NCI-H1436 treated with DMSO at 0.1 percent for 48 hours (cell line): ENCODE results near the gene MOCOS.

Source experiments
- DNase-seq: peaks from one replicate; lab custom pipeline; 2025; lab: John Stamatoyannopoulos, UW

Gene MOCOS

DNA sequence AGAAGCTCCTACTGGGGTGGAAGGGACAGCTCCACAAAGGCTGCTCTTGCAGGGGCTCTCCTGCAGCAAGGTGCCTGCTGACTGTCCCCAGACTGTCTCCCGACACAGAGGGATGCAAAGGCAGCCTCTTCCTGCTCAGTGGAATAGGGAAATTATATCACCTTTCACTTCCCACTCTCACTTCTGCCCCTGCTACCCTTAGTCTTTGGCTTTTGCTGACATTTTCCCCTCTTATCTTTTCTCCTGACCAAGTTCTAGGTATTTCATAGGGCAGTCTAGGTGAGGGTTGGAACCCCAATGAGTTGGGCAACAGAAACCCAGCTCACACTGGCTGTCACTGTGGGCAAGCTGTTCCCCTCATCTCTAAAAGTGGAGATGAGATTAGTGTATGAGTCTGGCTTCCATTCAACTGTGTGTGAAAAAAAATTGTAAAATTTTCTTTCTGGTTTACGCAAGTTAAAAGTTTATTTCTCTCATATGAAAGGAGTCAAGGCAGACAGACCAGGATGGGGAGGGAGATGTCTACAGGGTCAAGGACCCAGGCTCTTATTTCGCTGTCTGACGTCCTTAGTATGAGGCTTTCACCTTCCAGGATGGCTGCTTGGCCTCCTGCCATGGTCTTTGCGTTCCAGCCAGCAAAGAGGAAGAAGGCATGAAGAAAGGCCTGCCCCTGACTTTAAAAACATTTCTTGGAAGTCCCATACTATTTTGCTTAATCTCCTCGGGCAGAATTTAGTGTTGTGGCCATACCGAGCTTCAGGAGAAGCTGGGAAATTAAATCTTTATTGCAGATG, 7.5 kb upstream of the MOCOS start:
- DNase-seq: no peak

DNA sequence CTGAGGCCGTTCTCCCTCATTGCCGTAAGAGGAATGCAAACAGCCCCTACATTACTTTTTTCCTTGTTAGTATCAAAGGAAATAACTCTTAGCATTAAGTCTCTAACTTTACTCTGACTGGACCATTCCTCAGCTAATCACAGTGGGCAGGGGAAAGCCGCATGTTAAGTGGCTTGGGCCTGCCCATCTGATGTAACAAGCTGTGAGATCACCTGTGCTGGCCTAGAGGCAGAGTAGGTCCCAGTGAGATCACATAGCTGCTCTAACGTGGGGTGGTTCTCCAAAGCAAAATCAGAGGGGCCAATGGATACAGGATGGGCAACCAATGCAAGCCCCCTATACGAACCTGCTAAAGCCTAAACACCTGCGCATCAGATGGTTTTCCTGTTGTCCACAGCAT, 5.9 kb upstream of the MOCOS start:
- no peak for DNase-seq

GRCh38 chr18:36181898-36182506, 5.3 kb upstream of the MOCOS start:
- no peak for DNase-seq

- no peak for DNase-seq
Measured at GRCh38 chr18:36183033-36183432, 4.3 kb upstream of the MOCOS start.

GRCh38 chr18:36183987-36184386, 3.3 kb upstream of the MOCOS start:
- no peak for DNase-seq

GRCh38 chr18:36185157-36185556, 2.1 kb upstream of the MOCOS start:
- no peak for DNase-seq

DNA sequence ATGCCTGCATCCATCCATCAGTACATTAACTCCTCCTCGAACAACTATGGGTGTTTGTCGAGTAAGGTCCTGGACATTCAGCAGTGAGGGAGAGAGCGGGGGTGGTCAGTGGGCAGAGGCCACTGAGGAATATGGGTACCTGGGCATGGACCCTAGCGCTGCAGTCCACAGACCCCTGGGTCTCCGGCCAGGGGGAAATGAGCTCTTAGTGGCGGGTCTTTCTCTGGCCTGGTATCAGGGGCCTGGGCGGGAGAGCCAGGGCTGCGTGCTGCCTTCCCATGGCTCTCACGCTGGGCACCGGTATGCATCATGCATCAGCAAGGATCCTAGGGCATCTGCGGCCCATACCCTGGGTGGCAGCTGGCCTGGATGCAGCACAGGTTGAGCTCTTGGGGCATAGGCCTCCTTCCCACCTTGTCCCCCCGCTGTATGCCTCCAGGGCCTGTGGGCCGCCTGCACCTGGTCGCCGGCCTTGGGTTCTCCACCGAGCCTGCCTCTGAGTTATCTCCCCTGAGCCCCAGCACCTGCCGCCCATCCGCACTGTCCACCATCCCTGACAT, 1.3 kb upstream of the MOCOS start:
- DNase-seq: no peak

DNA sequence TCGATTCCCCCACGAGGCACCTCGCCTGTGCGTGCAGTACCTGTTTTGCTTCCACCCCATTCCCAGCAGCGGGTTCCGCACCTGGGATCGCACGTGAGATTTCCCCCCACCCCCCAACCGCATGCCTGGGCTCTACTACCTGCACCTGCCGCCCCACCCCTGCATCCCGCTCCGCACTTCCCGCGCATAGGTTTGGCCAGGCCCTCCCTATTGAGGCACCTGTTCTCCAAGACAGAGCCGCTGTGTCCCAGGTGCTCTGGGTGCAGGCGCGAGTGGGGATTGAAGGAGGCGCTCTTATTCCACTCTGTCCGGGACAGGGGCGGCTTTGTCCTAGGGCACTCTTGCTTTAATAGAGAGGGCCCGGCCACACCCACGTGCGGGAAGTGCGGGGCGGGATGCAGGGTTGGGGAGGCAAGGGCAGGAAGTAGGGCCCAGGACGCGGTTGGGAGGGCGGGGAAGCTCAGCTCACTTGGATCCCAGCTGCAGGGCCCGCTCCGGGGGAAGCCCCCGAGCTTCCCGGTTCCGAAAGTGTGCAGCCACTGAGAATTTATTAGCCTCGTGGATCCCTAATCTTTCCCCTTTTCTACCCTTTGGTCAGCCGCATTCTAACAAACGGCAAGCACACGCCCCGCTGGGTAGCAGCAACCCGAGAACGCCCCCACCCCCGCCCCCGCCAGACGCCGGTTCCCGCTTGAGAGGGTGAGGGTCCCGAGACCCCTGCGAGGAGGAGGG, 670 bp upstream of the MOCOS start:
- DNase-seq: no peak

- DNase-seq: no peak
Measured at GRCh38 chr18:36187826-36188721, 777 bp downstream of the MOCOS start.

DNA sequence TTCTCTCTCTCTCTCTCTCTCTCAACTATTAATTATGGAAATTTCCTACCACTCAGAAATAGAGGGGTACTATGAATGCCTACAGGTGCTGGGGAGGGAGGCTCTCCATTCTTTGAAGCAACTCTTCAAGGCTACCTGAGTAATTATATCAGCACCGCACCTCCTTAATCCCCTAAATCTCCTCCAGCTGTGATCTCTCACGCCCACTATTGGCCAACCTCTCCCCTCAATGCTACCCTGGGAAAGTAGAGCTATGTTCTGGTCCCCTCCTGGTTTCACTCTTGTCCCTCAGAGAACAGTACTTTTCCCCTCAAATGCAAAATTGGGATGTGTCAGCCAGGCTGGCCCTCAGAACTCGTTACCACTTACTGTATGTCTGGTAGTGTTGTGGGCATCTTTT, 1.6 kb downstream of the MOCOS start:
- DNase-seq: no peak

DNA sequence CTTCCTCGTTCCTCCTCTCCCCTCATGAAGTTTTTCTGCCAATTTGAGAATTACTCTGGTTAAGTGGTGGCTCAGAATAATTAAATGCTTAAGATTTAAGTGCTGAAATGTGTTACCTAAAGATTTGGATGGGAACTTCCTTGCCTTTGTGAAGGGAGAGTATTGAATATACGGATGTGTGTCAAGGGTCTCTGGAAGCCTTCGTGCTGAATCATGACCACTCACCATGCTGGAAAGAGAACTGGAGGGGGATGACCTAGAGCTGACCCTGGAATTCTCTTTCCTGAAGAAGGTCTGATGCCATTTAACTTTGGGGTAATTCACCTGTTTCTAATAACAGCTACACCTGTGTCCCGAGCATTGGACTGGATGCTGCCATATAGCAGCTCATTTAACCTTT, 2.2 kb downstream of the MOCOS start:
- no peak for DNase-seq

DNA sequence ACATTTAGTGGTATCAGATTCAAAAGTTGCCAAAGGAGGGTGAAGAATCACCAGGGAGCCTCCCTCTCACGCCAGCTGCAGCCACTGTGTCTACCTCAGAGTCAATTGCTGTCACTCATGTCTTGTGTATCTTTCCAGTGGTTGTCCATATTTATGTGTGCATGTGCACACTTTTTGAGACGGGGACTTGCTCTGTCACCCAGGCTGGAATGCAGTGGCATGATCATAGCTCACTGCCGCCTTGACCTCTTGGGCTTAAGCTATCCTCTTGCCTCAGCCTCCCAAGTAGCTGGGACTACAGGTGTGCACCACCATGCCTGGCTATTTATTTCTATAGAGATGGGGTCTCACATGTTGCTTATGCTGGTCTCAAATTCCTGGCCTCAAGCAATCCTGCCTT, 4.0 kb downstream of the MOCOS start:
- no peak for DNase-seq

DNA sequence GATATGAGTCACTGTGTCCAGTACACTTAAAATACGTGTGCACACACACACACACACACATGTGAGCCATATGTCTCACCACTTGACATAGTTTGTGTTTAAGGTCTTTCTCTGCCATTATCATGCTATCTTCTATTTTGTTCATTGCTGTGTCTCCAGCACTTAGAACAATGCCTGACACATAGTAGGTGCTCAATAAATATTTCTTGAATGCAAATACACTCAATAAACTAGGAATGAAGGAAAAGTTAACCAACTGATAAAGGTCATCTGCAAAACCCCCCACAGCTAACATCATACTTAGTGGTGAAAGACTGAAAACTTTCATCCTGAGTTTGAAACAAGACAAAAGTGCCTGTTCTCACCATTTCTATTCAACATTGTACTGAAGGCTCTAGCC, 4.4 kb downstream of the MOCOS start:
- DNase-seq: no peak

DNA sequence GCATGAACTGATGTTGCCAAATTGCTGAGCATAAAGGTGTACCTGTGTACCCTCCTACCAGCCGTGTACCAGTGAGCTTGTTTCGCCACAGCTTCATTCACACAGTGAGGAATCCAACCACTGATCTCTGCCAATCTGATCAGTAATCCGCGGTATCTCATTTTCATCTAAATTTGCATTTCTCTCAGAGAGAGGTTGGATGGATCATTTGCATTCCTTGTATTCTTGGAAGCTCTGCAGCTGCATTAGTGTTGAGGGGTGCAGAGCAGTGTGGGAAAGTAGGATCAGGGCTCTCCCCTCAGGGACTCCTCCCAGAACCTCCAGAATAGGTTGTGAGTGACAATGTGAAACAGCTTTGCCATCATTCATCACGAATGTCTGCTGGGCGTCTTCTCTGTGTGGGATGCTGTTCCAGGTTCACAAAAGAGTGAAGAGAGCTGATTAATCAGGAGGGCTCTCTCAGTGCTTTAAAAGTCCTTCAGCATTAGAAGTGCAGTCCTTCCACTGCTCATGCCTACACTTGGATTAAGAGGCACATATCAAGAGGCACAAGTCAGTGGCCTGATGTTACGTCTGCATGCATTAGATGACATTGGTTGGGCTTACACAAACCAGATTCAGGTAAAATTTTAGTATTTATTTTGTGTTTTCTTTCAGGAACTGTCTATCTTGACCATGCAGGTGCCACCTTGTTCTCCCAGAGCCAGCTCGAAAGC, 7.5 kb downstream of the MOCOS start:
- no peak for DNase-seq

- no peak for DNase-seq
Measured at GRCh38 chr18:36195427-36196122, 8.3 kb downstream of the MOCOS start.

DNA sequence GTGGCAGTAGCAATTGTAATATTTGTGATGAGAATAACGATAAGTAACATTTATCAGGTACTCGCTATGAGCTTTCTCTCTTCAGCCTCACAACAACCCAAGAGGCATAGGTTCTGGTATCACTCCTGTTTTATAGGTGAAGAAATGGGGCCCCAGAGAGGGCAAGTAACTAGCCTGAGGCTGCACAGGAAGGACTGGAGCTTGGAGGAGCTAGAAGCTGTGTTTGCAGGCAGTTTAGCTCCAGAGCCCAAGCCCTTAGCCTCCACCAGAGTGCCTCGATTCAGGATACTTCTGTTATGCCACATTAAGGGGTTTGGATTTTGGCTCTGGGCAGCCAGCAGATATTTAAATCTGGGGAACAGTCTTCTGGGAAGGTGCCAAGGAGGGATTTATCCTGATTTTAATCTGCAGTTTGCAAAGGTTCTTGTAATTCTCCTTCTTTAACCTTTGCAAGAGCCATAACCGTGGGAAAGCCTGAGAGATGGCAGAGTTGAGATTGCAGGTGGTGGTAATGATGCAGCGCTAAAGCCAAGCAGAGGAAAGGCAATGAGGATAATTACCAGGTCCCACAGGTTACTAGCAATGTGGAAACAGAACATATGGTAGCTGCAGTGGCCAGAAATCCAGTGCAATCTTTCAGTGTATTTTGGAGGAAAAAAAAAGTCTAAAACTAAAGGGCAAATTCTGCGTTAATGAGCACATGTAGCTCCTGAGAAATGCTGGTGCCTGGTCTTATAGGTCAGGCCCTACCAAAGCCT, 9.1 kb downstream of the MOCOS start:
- no peak for DNase-seq

GRCh38 chr18:36197511-36198166, 10.3 kb downstream of the MOCOS start:
- DNase-seq: no peak

- DNase-seq: no peak
Measured at GRCh38 chr18:36199691-36200295, 12.5 kb downstream of the MOCOS start.

- no peak for DNase-seq
Measured at GRCh38 chr18:36200354-36200771, 13.1 kb downstream of the MOCOS start.
